Thoracic aorta (tissue), 2 donors: ENCODE data around the gene CUBN. TPM values are rescaled to one million over a fixed set of nuclear protein-coding genes. Genes with fewer than 3 reads are reported as not detected.
A peak's percentile ranks its signal among the peaks of the same experiment; 100 is the strongest.

ENCODE experiments used
- ATAC-seq: fragments of 150-250 bp; one replicate; pipeline ENCODE4 v1.8.0; 2017; ENCODE audit warnings: low read depth; ENCODE audit not compliant: insufficient number of reproducible peaks, low FRiP score
- DNase-seq: peaks from one replicate; pipeline ENCODE4 v3.0.0-alpha.2; 2020; ENCODE audit warnings: low spot score
- H3K27ac ChIP-seq, 2 donors: fragments of 200-600 bp; sonication (generic); 1 replicate in 1 of 2; 2 replicates in 1 of 2; pipeline ENCODE4 v1.5.1; 2016; ENCODE audit warnings: mild to moderate bottlenecking in 2 of 2, moderate library complexity in 2 of 2
- H3K27me3 ChIP-seq: fragments of 200-600 bp; sonication (generic); replicated peaks from 2 replicates; pipeline ENCODE4 v1.6.0; 2016; ENCODE audit warnings: mild to moderate bottlenecking; ENCODE audit not compliant: insufficient read depth
- H3K36me3 ChIP-seq: fragments of 200-600 bp; sonication (generic); one replicate; pipeline ENCODE4 v1.5.1; 2016
- H3K4me1 ChIP-seq, 2 donors: fragments of 200-600 bp; sonication (generic); 1 replicate in 1 of 2; 2 replicates in 1 of 2; pipeline versions ENCODE4 v1.5.1 to v1.6.0; 2016; ENCODE audit warnings: low read depth in 2 of 2, mild to moderate bottlenecking in 1 of 2; ENCODE audit not compliant: control insufficient read depth in 1 of 2
- H3K4me3 ChIP-seq: fragments of 200-600 bp; sonication (generic); 2 replicates; pipeline ENCODE4 v1.5.1; 2016; ENCODE audit warnings: mild to moderate bottlenecking
- H3K9me3 ChIP-seq: fragments of 200-600 bp; sonication (generic); 2 replicates; pipeline ENCODE4 v1.5.1; 2016
- CTCF ChIP-seq: fragments of 200-600 bp; sonication (generic); IDR thresholded peaks from one replicate; pipeline ENCODE4 v1.5.1; 2019; ENCODE audit warnings: antibody characterized with exemption
- total RNA-seq, 2 donors: library from RNA; depleted of rRNA; stranded (reverse); fragments of >200 nt; gene quantifications; one replicate each; pipeline versions ENCODE4 v1.1.0 to v1.2.3, GENCODE V29; 2016

Gene CUBN
- total RNA-seq, 2 donors from 2014 or later: 4.1 to 4.6 TPM

GRCh38 chr10:17113346-17113745, 16.3 kb downstream of the CUBN start:
- Histone ChIP-seq H3K36me3 (no peaks in the 10 kb centered on the region), H3K4me3 (no peak overlapping the region), H3K27me3 (no peaks in the 10 kb centered on the region), H3K9me3 (no peaks in the 10 kb centered on the region), H3K27ac (peak overlapping the region in 1 of 2 donors; percentile 53), H3K4me1 (peaks cover 0 to 20% of the 10 kb centered on the region in 2 donors)
- TF ChIP-seq CTCF: no peak
- no peak for DNase-seq
- no peak for ATAC-seq

GRCh38 chr10:17112566-17112965, 17.0 kb downstream of the CUBN start:
- Histone ChIP-seq H3K4me1 (peaks cover 0 to 20% of the 10 kb centered on the region in 2 donors), H3K9me3 (no peaks in the 10 kb centered on the region), H3K4me3 (no peak overlapping the region), H3K36me3 (no peaks in the 10 kb centered on the region), H3K27ac (no peak overlapping the region), H3K27me3 (no peaks in the 10 kb centered on the region)
- DNase-seq (no peak), ATAC-seq (no peak)
- TF ChIP-seq CTCF: no peak

- TF ChIP-seq CTCF: no peak
- DNase-seq: no peak
- no peaks in the 10 kb centered on the region for H3K9me3 ChIP-seq
- no peaks in the 10 kb centered on the region for H3K36me3 ChIP-seq
- H3K27me3 ChIP-seq: no peaks in the 10 kb centered on the region
- no peak overlapping the region for H3K27ac ChIP-seq
- no peak for ATAC-seq
- H3K4me1 ChIP-seq: peaks cover 0 to 9% of the 10 kb centered on the region in 2 donors
- no peak overlapping the region for H3K4me3 ChIP-seq
These were observed 20.0 kb downstream of the CUBN start for GRCh38 chr10:17109475-17110207.

- Histone ChIP-seq H3K36me3 (no peaks in the 10 kb centered on the region), H3K4me3 (no peak overlapping the region), H3K27me3 (no peaks in the 10 kb centered on the region), H3K9me3 (no peaks in the 10 kb centered on the region), H3K4me1 (peaks cover 0 to 3% of the 10 kb centered on the region in 2 donors), H3K27ac (no peak overlapping the region)
- no peak for TF ChIP-seq CTCF
- ATAC-seq (no peak), DNase-seq (no peak)
These were observed 20.6 kb downstream of the CUBN start for GRCh38 chr10:17109046-17109445.

GRCh38 chr10:17106991-17107390, 22.6 kb downstream of the CUBN start:
- DNase-seq: no peak
- Histone ChIP-seq H3K4me1 (no peaks in the 10 kb centered on the region), H3K9me3 (no peaks in the 10 kb centered on the region), H3K27ac (no peak overlapping the region), H3K27me3 (no peaks in the 10 kb centered on the region), H3K36me3 (no peaks in the 10 kb centered on the region), H3K4me3 (no peak overlapping the region)
- no peak for TF ChIP-seq CTCF
- no peak for ATAC-seq
